NCI-H2196 (cell line): ENCODE data around the gene RASSF9.

ENCODE experiments used
- DNase-seq: peaks from one replicate; lab custom pipeline; 2025; ENCODE audit not compliant: unreplicated experiment; lab: John Stamatoyannopoulos, UW

Gene RASSF9

GRCh38 chr12:85836197-85837090 lies at the start of gene RASSF9:
Gene RASSF9, minus strand, starts transcription at chr12:85836409. Its CDS starts 208 bp downstream, at chr12:85836201.
- DNase-seq: no peak

- DNase-seq: no peak
Measured at GRCh38 chr12:85883763-85884162, 47.6 kb upstream of the RASSF9 start.

- no peak for DNase-seq
Measured at GRCh38 chr12:85877459-85877858, 41.2 kb upstream of the RASSF9 start.

GRCh38 chr12:85874031-85874461 lies 37.8 kb upstream of the RASSF9 start, which contains the start of gene NTS:
Gene NTS, plus strand, starts transcription at chr12:85874295. Its CDS starts 109 bp downstream, at chr12:85874404.
- no peak for DNase-seq

- peak; percentile 64 for DNase-seq
Measured at GRCh38 chr12:85872497-85873091, 36.4 kb upstream of the RASSF9 start.

GRCh38 chr12:85866986-85867776 lies 31.0 kb upstream of the RASSF9 start:
- DNase-seq: peak; percentile 26

- DNase-seq: no peak
Measured at GRCh38 chr12:85865890-85866289, 29.7 kb upstream of the RASSF9 start.

- no peak for DNase-seq
Measured at GRCh38 chr12:85856966-85857365, 20.8 kb upstream of the RASSF9 start.

- DNase-seq: no peak
Measured at GRCh38 chr12:85855305-85855704, 19.1 kb upstream of the RASSF9 start.

GRCh38 chr12:85849344-85849743 lies 13.1 kb upstream of the RASSF9 start:
- no peak for DNase-seq

- no peak for DNase-seq
Measured at GRCh38 chr12:85843606-85844310, 7.5 kb upstream of the RASSF9 start.

GRCh38 chr12:85835426-85836196 lies 598 bp downstream of the RASSF9 start:
- no peak for DNase-seq

GRCh38 chr12:85834378-85834777 lies 1.8 kb downstream of the RASSF9 start:
- DNase-seq: no peak

GRCh38 chr12:85833579-85833978 lies 2.6 kb downstream of the RASSF9 start:
- no peak for DNase-seq

- no peak for DNase-seq
Measured at GRCh38 chr12:85831327-85831990, 4.8 kb downstream of the RASSF9 start.

GRCh38 chr12:85829391-85829790 lies 6.8 kb downstream of the RASSF9 start:
- DNase-seq: no peak

GRCh38 chr12:85828576-85828975 lies 7.6 kb downstream of the RASSF9 start:
- no peak for DNase-seq

- DNase-seq: no peak
Measured at GRCh38 chr12:85825746-85826145, 10.5 kb downstream of the RASSF9 start.

- no peak for DNase-seq
Measured at GRCh38 chr12:85823436-85824180, 12.6 kb downstream of the RASSF9 start.
